H1 (cell line): ENCODE data around the gene LRRFIP1. TPM values are rescaled to one million over a fixed set of nuclear protein-coding genes. Genes with fewer than 3 reads are reported as not detected.

ENCODE experiments used
- CTCF ChIA-PET: fragments of 300-600 bp; sonication (Branson Sonifier 250); formaldehyde crosslinking; loops from one replicate; lab custom pipeline; 2021; ENCODE audit not compliant: partially characterized antibody; lab: Charles Lee
- POLR2A ChIA-PET: fragments of 300-600 bp; sonication (Branson Sonifier 250); formaldehyde crosslinking; loops from one replicate; lab custom pipeline; 2021; ENCODE audit warnings: inconsistent platforms; ENCODE audit not compliant: partially characterized antibody; lab: Charles Lee
- DNase-seq, 2 experiments: peaks; one replicate each; pipeline versions ENCODE4 v3.0.0 to v3.0.0-alpha.2; 2010 to 2022; ENCODE audit warnings: low spot score in 2 of 2, low read depth in 1 of 2, mixed read lengths in 1 of 2
- FAIRE-seq: peaks from 2 replicates; lab custom pipeline; 2011; peaks lifted over from hg19 to GRCh38; lab: Jason Lieb, UNC
- H2AFZ ChIP-seq: 2 replicates; pipeline ENCODE4 v1.8.1; 2012; ENCODE audit warnings: low read length, inconsistent platforms
- H2AK5ac ChIP-seq: 2 replicates; pipeline ENCODE4 v1.6.1; 2013; ENCODE audit warnings: low read depth, low read length
- H2BK120ac ChIP-seq: replicated peaks from 2 replicates; pipeline ENCODE3; 2013; ENCODE audit warnings: low read depth, low read length, inconsistent platforms
- H2BK12ac ChIP-seq: 2 replicates; pipeline ENCODE4 v1.6.1; 2013; ENCODE audit warnings: low read depth, low read length
- H2BK15ac ChIP-seq: 2 replicates; pipeline ENCODE4 v1.6.1; 2013; ENCODE audit warnings: low read length
- H2BK20ac ChIP-seq: 2 replicates; pipeline ENCODE4 v1.6.1; 2013; ENCODE audit warnings: low read length
- H2BK5ac ChIP-seq: 2 replicates; pipeline ENCODE4 v1.6.1; 2013; ENCODE audit warnings: low read depth, low read length
- H3K14ac ChIP-seq: 2 replicates; pipeline ENCODE4 v1.6.1; 2013; ENCODE audit warnings: inconsistent platforms; ENCODE audit not compliant: insufficient read length
- H3K18ac ChIP-seq: 2 replicates; pipeline ENCODE4 v1.6.1; 2013; ENCODE audit warnings: low read length; ENCODE audit errors: extremely low read depth
- H3K23ac ChIP-seq: 2 replicates; pipeline ENCODE4 v1.6.1; 2013; ENCODE audit warnings: inconsistent platforms; ENCODE audit not compliant: insufficient read length
- H3K23me2 ChIP-seq: 2 replicates; pipeline ENCODE4 v1.6.1; 2013; ENCODE audit warnings: low read depth, low read length
- H3K27ac ChIP-seq: 2 replicates; pipeline ENCODE4 v1.6.1; 2011; ENCODE audit warnings: low read depth, low read length, inconsistent platforms
- H3K27me3 ChIP-seq, 4 experiments: replicated peaks in 1 of 4; 1 replicate in 1 of 4; 2 replicates in 3 of 4; pipeline versions ENCODE4 v1.6.1 to v1.8.1; 2011 to 2013; ENCODE audit warnings: low read length in 3 of 4, mild to moderate bottlenecking in 3 of 4, inconsistent platforms in 2 of 4, mixed read lengths in 2 of 4, moderate library complexity in 1 of 4; ENCODE audit not compliant: control insufficient read depth in 3 of 4, insufficient read depth in 3 of 4; ENCODE audit errors: extremely low read depth in 1 of 4
- H3K36me3 ChIP-seq, 4 experiments: 2 replicates each; pipeline versions ENCODE4 v1.6.1 to v1.8.1; 2011 to 2013; ENCODE audit warnings: mild to moderate bottlenecking in 4 of 4, low read length in 3 of 4, moderate library complexity in 2 of 4, control low read depth in 1 of 4, inconsistent platforms in 1 of 4; ENCODE audit not compliant: insufficient read depth in 4 of 4, control insufficient read depth in 2 of 4
- H3K4ac ChIP-seq: replicated peaks from 2 replicates; pipeline ENCODE3; 2013; ENCODE audit warnings: low read length, low read depth, mixed read lengths, inconsistent platforms; ENCODE audit not compliant: insufficient read length
- H3K4me1 ChIP-seq, 4 experiments: replicated peaks in 1 of 4; 1 replicate in 1 of 4; 2 replicates in 3 of 4; pipeline versions ENCODE4 v1.6.1 to v1.8.1; 2011 to 2013; ENCODE audit warnings: low read length in 3 of 4, inconsistent platforms in 2 of 4, mixed read lengths in 1 of 4; ENCODE audit not compliant: insufficient read depth in 4 of 4, control insufficient read depth in 3 of 4
- H3K4me2 ChIP-seq, 2 experiments: 2 replicates each; pipeline versions ENCODE4 v1.6.1 to v1.8.1; 2011 to 2013; ENCODE audit warnings: low read depth in 2 of 2, low read length in 2 of 2, control low read depth in 1 of 2, inconsistent platforms in 1 of 2, mild to moderate bottlenecking in 1 of 2; ENCODE audit not compliant: insufficient read depth in 1 of 2
- H3K4me3 ChIP-seq, 4 experiments: fragments of 200-600, 300-600 bp in 1 of 4; sonication (generic), shearing (Covaris generic), sonication (Bioruptor Twin) in 1 of 4; 2 replicates each; pipeline versions ENCODE4 v1.5.1 to v1.8.1; 2011 to 2016; ENCODE audit warnings: low read length in 4 of 4, low read depth in 3 of 4, control low read depth in 2 of 4, inconsistent platforms in 2 of 4, mild to moderate bottlenecking in 2 of 4, mixed read lengths in 1 of 4, moderate library complexity in 1 of 4; ENCODE audit not compliant: insufficient read depth in 2 of 4; ENCODE audit errors: extremely low read depth in 1 of 4
- H3K56ac ChIP-seq: replicated peaks from 2 replicates; pipeline ENCODE3; 2013; ENCODE audit warnings: low read depth, mild to moderate bottlenecking, mixed read lengths, low read length, inconsistent platforms; ENCODE audit not compliant: insufficient read length
- H3K79me1 ChIP-seq: 2 replicates; pipeline ENCODE4 v1.6.1; 2013; ENCODE audit warnings: low read depth, low read length, control low read depth
- H3K79me2 ChIP-seq, 2 experiments: 2 replicates each; pipeline versions ENCODE4 v1.6.1 to v1.8.1; 2012 to 2013; ENCODE audit warnings: low read length in 2 of 2, mild to moderate bottlenecking in 2 of 2, inconsistent platforms in 1 of 2; ENCODE audit not compliant: insufficient read depth in 2 of 2, control insufficient read depth in 1 of 2
- H3K9ac ChIP-seq, 4 experiments: replicated peaks in 1 of 4; 1 replicate in 1 of 4; 2 replicates in 3 of 4; pipeline versions ENCODE4 v1.6.1 to v1.8.1; 2011 to 2013; ENCODE audit warnings: low read depth in 3 of 4, low read length in 3 of 4, control low read depth in 2 of 4, mild to moderate bottlenecking in 2 of 4, moderate library complexity in 2 of 4, inconsistent platforms in 1 of 4; ENCODE audit errors: extremely low read depth in 1 of 4
- H3K9me3 ChIP-seq, 2 experiments: 2 replicates each; pipeline versions ENCODE4 v1.6.1 to v1.8.1; 2012 to 2013; ENCODE audit warnings: mild to moderate bottlenecking in 2 of 2, moderate library complexity in 2 of 2, control low read depth in 1 of 2, inconsistent platforms in 1 of 2, low read depth in 1 of 2, low read length in 1 of 2, mixed read lengths in 1 of 2; ENCODE audit not compliant: insufficient read depth in 2 of 2
- H4K20me1 ChIP-seq, 2 experiments: replicated peaks in 1 of 2; 2 replicates each; pipeline versions ENCODE3 to v1.8.1; 2011 to 2013; ENCODE audit warnings: inconsistent platforms in 2 of 2, low read length in 2 of 2, mild to moderate bottlenecking in 1 of 2; ENCODE audit not compliant: insufficient read depth in 2 of 2, control insufficient read depth in 1 of 2
- H4K5ac ChIP-seq: 2 replicates; pipeline ENCODE4 v1.6.1; 2013; ENCODE audit warnings: low read length, low read depth, mixed read lengths, inconsistent platforms; ENCODE audit not compliant: insufficient read length
- H4K8ac ChIP-seq: 2 replicates; pipeline ENCODE4 v1.8.0; 2013; ENCODE audit warnings: mild to moderate bottlenecking, moderate library complexity, low read length, inconsistent platforms; ENCODE audit not compliant: insufficient read depth; ENCODE audit errors: extremely low read depth
- H4K91ac ChIP-seq: replicated peaks from 2 replicates; pipeline ENCODE3; 2013; ENCODE audit warnings: low read length, mixed read lengths, inconsistent platforms; ENCODE audit not compliant: insufficient read length
- EZH2 ChIP-seq: fragments of 200-600 bp; sonication (generic); IDR thresholded peaks from 2 replicates; pipeline ENCODE4 v1.7.1; 2012; ENCODE audit warnings: low read depth, mild to moderate bottlenecking, moderate library complexity, low read length, inconsistent platforms; ENCODE audit not compliant: severe bottlenecking
- FOSL1 ChIP-seq: IDR thresholded peaks from 2 replicates; pipeline ENCODE4 v1.6.1; 2011; ENCODE audit warnings: mild to moderate bottlenecking, low read depth, low read length, moderate library complexity; ENCODE audit not compliant: insufficient read depth
- KDM1A ChIP-seq: fragments of 200-600, 300-600 bp; sonication (generic); IDR thresholded peaks from 2 replicates; pipeline ENCODE4 v1.7.1; 2016; ENCODE audit warnings: mild to moderate bottlenecking, low read length, borderline replicate concordance
- KDM4A ChIP-seq: IDR thresholded peaks from one replicate; pipeline ENCODE4 v1.7.1; 2012; ENCODE audit warnings: low read depth, mild to moderate bottlenecking, moderate library complexity, low read length, inconsistent platforms; ENCODE audit not compliant: severe bottlenecking
- RBBP5 ChIP-seq: IDR thresholded peaks from 2 replicates; pipeline ENCODE4 v1.7.1; 2012; ENCODE audit warnings: low read depth, mild to moderate bottlenecking, inconsistent platforms, low read length, moderate library complexity, borderline replicate concordance
- RXRA ChIP-seq: IDR thresholded peaks from 2 replicates; pipeline ENCODE4 v1.6.1; 2011; ENCODE audit warnings: low read depth, mild to moderate bottlenecking, low read length, moderate library complexity; ENCODE audit not compliant: insufficient read depth
- SAP30 ChIP-seq: fragments of 300-600 bp; sonication (generic); IDR thresholded peaks from 2 replicates; pipeline ENCODE4 v1.7.1; 2012; ENCODE audit warnings: low read length, moderate library complexity, mild to moderate bottlenecking, inconsistent platforms; ENCODE audit not compliant: insufficient read depth, insufficient replicate concordance
- SP1 ChIP-seq: IDR thresholded peaks from 2 replicates; pipeline ENCODE4 v1.6.1; 2011; ENCODE audit warnings: low read depth, low read length
- SP2 ChIP-seq: IDR thresholded peaks from 2 replicates; pipeline ENCODE4 v1.6.1; 2012; ENCODE audit warnings: mild to moderate bottlenecking, low read length, inconsistent platforms
- TCF12 ChIP-seq: IDR thresholded peaks from 2 replicates; pipeline ENCODE4 v1.6.1; 2011; ENCODE audit warnings: low read depth, mild to moderate bottlenecking, low read length
- WGBS, 2 experiments: shearing (Covaris generic) in 1 of 2; methylation state at CpG; one replicate each; pipeline versions ENCODE4 v1.1.6 to v1.1.7; 2013 to 2015; ENCODE audit warnings: low lambda C conversion rate in 2 of 2, mixed read lengths in 2 of 2, inconsistent platforms in 1 of 2, low coverage in 1 of 2, missing lambda C conversion rate in 1 of 2; ENCODE audit not compliant: insufficient replicate concordance in 2 of 2, insufficient coverage in 1 of 2, insufficient read length in 1 of 2; ENCODE audit errors: extremely low coverage in 1 of 2, missing lambda C conversion rate in 1 of 2; 5-methylcytosine and 5-hydroxymethylcytosine counted together
- polyA plus RNA-seq, 7 experiments: library from polyadenylated mRNA; depleted of rRNA in 3 of 7; stranded (reverse) in 5 of 7; unstranded in 2 of 7; fragments of >200 nt in 5 of 7; fragments of 200-250 nt in 2 of 7; gene quantifications; 1 replicate in 5 of 7; 2 replicates in 1 of 7; 4 replicates in 1 of 7; pipeline versions ENCODE4 v1.2.1 to v1.2.3, GENCODE V29; 2011 to 2013; ENCODE audit warnings: missing spikeins in 2 of 7, mixed read lengths in 2 of 7
- total RNA-seq: library from RNA; stranded (reverse); fragmentation: NEBNext Ultra II Directional; extraction: Animal tissue kit (Norgen Biotek cat#: 25700); gene quantifications from 2 replicates; pipeline ENCODE4 v1.2.1, GENCODE V29; 2021
- TF ChIP-seq, protein P1 (sequence below), 3 experiments: IDR thresholded peaks; 1 replicate in 2 of 3; 2 replicates in 1 of 3; pipeline versions ENCODE4 v1.5.1 to v1.6.1; 2011; ENCODE audit warnings: low read length in 3 of 3, mild to moderate bottlenecking in 3 of 3, inconsistent platforms in 2 of 3, low read depth in 1 of 3, moderate library complexity in 1 of 3; ENCODE audit not compliant: insufficient read depth in 1 of 3; ENCODE audit errors: control extremely low read depth in 1 of 3

The LRRFIP1 gene
- total and polyA plus RNA-seq, 2 of the 8 experiments (the other 6 are each of a cell fraction or from before 2014, with no cell fraction given) = 12.1 to 75.8 TPM

DNA sequence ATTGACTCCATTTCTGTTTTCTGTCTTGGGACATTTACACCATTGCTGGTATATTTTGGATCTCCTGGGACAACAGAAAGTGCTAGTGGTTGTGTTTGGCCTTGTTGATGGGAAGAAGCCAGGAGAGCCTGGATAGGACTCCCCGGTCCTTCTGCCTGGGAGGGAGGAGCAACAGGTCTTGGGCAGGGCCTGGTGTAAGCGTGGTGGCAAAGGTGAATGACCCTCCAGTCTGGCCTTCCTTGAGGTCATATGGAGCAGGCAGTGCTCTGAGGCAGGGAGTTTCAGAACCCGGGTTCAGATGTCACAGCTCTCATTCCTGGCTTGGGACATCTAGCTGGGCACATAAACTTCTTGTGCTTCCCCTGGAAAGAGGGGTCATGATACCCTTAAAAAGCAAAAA, 115.2 kb downstream of the LRRFIP1 start:
- Histone ChIP-seq H2BK5ac (no peak overlapping the region), H3K79me1 (peaks cover 9% of the 10 kb centered on the region), H3K4me1 (peaks cover 0 to 10% (median 6%) of the 10 kb centered on the region in 4 experiments; a peak in 4 of 7 replicates), H2AK5ac (no peak overlapping the region), H3K4ac (no peak overlapping the region), H2BK120ac (no peak overlapping the region), H4K5ac (no peak overlapping the region), H4K8ac (no peak overlapping the region), H3K4me3 (no peak overlapping the region), H3K23ac (no peak overlapping the region), H2BK12ac (no peak overlapping the region), H3K9me3 (no peaks in the 10 kb centered on the region), H3K4me2 (no peak overlapping the region), H3K27ac (no peak overlapping the region), H4K20me1 (peaks cover 4 to 8% of the 10 kb centered on the region in 2 experiments), H2BK15ac (no peak overlapping the region), H3K9ac (no peak overlapping the region), H2BK20ac (no peak overlapping the region), H3K56ac (no peak overlapping the region), H2AFZ (no peak overlapping the region), H4K91ac (no peak overlapping the region), H3K36me3 (no peaks in the 10 kb centered on the region; a peak in 2 of 8 replicates), H3K27me3 (no peaks in the 10 kb centered on the region), H3K79me2 (peaks cover 0 to 26% of the 10 kb centered on the region in 2 experiments; a peak in 1 of 4 replicates), H3K23me2 (no peaks in the 10 kb centered on the region), H3K18ac (no peak overlapping the region), H3K14ac (no peak overlapping the region)
- POLR2A ChIA-PET = interaction anchor here (1.3 to 1.5 kb wide), 2 partner anchors 9 to 16 kb away, joined by 3 read pairs; no protein-coding TSS in a partner anchor
- FAIRE-seq (no peak), DNase-seq (no peak)
- CTCF ChIA-PET = interaction anchor here (1.0 to 8.1 kb wide), 13 partner anchors 10 to 272 kb away, joined by 3 to 130 read pairs (median 4); no protein-coding TSS in a partner anchor
- WGBS, 2 experiments = 90% methylated on average over 3 of the region's 3 CpGs; no CpG with 5 or more reads in 1 of the 2 experiments
- TF ChIP-seq SP2 (no peak), SAP30 (no peak), RBBP5 (no peak), FOSL1 (no peak), KDM1A (no peak), KDM4A (no peak), RXRA (no peak), TCF12 (no peak), EZH2 (no peak), SP1 (no peak)
- TF ChIP-seq, protein P1, sequence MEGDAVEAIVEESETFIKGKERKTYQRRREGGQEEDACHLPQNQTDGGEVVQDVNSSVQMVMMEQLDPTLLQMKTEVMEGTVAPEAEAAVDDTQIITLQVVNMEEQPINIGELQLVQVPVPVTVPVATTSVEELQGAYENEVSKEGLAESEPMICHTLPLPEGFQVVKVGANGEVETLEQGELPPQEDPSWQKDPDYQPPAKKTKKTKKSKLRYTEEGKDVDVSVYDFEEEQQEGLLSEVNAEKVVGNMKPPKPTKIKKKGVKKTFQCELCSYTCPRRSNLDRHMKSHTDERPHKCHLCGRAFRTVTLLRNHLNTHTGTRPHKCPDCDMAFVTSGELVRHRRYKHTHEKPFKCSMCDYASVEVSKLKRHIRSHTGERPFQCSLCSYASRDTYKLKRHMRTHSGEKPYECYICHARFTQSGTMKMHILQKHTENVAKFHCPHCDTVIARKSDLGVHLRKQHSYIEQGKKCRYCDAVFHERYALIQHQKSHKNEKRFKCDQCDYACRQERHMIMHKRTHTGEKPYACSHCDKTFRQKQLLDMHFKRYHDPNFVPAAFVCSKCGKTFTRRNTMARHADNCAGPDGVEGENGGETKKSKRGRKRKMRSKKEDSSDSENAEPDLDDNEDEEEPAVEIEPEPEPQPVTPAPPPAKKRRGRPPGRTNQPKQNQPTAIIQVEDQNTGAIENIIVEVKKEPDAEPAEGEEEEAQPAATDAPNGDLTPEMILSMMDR (IDR thresholded peaks at IDR 0.05; ENCODE audit: control extremely low read depth in 1 of 3, insufficient read depth in 1 of 3, low read depth in 1 of 3, low read length in 3 of 3) = no peak
